Suprapubic skin (tissue), 3 donors: ENCODE data around the gene SERBP1.

Source experiments
- CTCF ChIP-seq, 2 donors: fragments of 200-600 bp in 1 of 2; fragments of 450-650 bp in 1 of 2; sonication (generic) in 1 of 2; IDR thresholded peaks; one replicate each; pipeline ENCODE4 v1.5.1; 2016 to 2019; ENCODE audit warnings: antibody characterized with exemption in 2 of 2, mild to moderate bottlenecking in 1 of 2, moderate library complexity in 1 of 2
- POLR2AphosphoS5 ChIP-seq, 3 donors: sonication (generic); formaldehyde crosslinking; IDR thresholded peaks; one replicate each; pipeline ENCODE4 v1.6.1; 2017; ENCODE audit warnings: antibody characterized with exemption in 3 of 3

GRCh38 chr1:67420835-67421492 is 9.2 kb downstream of the SERBP1 start:
- TF ChIP-seq CTCF (IDR thresholded peaks at IDR 0.05) (no peak), POLR2AphosphoS5 (IDR thresholded peaks at IDR 0.05) (no peak)
